Retinal pigment epithelial cell (primary cell): ENCODE results near the gene DUSP8.

Source experiments
- DNase-seq: peaks from one replicate; pipeline ENCODE4 v3.0.0-alpha.2; 2010; ENCODE audit warnings: low read depth
- H3K4me3 ChIP-seq: 2 replicates; pipeline ENCODE4 v1.5.1; 2011; ENCODE audit warnings: mild to moderate bottlenecking, low read length, control low read depth, moderate library complexity
- TF ChIP-seq, protein P1 (sequence below): conservative IDR thresholded peaks from 2 replicates; pipeline ENCODE4 v1.5.1; 2011; ENCODE audit warnings: low read depth, low read length, control low read depth, inconsistent platforms

DUSP8 gene

DNA sequence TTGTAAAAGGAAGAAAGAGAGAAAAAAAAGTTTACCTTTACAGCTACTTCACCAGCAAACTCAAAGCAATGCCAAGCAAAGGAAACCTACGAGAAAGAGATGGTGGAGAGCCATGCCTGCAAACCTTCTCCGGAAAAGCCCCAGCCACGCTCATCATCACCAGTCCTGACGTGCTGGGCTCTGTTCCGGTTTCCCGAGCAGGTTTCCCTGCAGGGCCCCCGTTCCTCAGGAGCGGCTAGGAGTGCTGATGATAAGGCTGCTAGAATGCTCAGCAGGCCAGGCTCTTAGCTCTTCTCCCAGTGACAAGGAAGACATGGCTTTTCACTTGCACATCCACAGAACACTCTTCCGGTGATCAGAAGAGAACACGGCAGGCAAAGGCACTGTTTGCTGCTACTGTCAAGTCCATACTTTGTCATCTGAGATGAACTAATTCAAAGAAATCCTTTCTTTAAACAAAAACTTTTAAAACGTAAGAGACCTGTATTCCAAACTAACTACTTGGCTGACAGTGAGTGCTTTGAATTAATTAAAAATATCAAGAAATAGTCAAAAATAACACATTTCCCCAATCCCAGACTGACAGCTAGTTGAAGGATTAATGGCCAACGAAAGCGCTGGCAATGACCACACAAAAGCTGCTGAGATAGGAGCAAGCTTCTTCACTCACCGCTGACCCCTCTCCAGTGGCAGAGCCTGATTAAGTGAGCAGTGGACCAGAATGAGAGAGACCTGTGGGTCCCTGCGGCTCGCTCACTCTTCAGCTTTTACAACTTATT is 35.8 kb downstream of the DUSP8 start:
- no peak for DNase-seq
- TF ChIP-seq, protein P1, sequence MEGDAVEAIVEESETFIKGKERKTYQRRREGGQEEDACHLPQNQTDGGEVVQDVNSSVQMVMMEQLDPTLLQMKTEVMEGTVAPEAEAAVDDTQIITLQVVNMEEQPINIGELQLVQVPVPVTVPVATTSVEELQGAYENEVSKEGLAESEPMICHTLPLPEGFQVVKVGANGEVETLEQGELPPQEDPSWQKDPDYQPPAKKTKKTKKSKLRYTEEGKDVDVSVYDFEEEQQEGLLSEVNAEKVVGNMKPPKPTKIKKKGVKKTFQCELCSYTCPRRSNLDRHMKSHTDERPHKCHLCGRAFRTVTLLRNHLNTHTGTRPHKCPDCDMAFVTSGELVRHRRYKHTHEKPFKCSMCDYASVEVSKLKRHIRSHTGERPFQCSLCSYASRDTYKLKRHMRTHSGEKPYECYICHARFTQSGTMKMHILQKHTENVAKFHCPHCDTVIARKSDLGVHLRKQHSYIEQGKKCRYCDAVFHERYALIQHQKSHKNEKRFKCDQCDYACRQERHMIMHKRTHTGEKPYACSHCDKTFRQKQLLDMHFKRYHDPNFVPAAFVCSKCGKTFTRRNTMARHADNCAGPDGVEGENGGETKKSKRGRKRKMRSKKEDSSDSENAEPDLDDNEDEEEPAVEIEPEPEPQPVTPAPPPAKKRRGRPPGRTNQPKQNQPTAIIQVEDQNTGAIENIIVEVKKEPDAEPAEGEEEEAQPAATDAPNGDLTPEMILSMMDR, result no peak
- no peak overlapping the region for H3K4me3 ChIP-seq

DNA sequence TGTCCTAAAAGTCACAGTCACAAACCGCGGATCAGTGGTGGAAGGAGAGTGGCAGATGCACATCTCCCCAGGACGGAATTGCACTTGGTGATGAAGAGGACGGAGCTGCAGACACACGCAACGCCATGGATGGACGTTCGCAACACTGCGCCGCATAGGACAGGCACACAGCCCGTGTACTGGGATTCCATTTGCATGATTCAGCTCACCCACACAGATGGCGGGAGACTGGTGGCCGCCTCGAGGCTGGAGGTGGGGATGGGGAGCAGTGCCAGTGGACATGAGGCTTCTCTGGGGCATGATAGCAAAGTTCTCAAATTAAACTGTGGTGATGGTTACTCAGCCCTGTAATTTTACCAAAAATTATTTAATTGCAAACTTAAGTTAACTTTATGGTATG is 37.4 kb downstream of the DUSP8 start:
- no peak overlapping the region for H3K4me3 ChIP-seq
- TF ChIP-seq, protein P1, result no peak
- no peak for DNase-seq

DNA sequence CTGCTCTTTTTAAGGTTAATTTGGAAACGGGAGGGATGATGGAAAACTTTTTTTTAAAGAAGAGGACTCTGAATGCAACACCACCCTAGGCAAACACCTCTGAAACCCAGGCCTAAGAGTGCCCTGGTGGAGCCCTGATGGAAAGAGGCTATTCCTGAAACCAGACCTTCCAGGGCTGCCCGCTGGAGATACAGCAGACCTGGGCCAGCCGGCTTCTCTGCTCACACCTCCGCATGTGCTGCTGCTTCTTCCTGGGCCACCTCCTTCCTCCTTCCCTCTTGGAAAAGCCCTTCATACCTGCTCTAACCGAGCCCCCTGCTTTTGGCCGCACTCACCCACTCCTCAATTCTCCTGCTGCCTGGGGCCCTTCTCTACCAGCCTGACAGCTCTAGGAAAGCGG is 37.9 kb downstream of the DUSP8 start:
- H3K4me3 ChIP-seq, result no peak overlapping the region
- TF ChIP-seq, protein P1, result no peak
- DNase-seq, result no peak

DNA sequence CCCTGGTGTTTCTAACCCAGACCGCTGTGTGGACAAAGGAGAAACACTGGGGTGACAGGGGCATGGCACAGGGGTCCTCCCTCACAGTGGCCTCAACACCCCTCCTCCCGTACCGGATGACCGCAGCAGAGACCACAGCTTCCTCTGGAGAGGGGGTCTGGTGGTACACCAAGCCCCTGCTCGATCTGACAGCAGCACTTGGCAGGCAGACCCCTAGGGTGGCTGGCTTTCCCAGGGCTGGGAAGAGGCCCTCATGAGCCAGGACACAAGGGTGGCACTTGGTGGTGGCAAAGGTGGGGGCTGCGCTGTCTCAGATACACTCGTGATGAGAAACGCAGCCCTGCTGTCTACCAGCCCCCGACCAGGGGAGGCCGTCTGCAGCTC is 38.7 kb downstream of the DUSP8 start:
- TF ChIP-seq, protein P1, result no peak
- no peak for DNase-seq
- H3K4me3 ChIP-seq, result no peak overlapping the region

DNA sequence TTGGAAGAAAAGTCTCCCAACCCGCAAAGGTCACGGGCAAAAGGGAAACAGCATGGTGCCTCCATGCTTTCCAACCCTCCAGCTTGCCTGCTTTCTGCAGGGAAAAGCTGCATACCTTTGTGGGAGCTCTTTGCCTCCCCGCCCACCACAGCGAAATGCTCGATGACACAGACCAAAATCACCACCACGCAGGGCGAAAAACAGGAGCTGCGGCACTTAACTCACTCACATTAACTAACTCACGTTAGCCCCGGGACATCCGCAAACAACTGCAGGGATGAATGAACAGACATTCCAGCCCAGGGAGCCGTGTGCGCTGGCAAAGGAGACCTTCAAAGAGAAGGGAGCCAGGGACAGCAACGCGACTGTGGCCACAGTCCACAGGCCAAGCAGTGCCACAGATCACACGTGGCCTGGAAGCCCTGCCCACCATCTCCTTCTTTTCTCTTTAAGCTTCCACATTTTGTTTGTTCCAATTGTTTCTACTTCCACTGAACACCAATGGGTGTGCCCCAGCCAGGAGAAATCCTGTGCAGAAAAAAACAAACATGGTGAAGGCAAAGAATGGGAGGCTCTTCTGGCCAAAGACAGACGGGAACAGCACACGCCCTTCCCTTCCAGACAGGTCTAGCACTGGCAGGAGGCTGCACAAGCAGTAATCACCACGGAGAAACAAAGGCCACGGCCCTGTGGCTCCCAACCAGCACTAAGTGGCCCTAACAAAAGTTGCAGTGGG is 39.3 kb downstream of the DUSP8 start:
- DNase-seq, result no peak
- H3K4me3 ChIP-seq, result no peak overlapping the region
- TF ChIP-seq, protein P1, result no peak

DNA sequence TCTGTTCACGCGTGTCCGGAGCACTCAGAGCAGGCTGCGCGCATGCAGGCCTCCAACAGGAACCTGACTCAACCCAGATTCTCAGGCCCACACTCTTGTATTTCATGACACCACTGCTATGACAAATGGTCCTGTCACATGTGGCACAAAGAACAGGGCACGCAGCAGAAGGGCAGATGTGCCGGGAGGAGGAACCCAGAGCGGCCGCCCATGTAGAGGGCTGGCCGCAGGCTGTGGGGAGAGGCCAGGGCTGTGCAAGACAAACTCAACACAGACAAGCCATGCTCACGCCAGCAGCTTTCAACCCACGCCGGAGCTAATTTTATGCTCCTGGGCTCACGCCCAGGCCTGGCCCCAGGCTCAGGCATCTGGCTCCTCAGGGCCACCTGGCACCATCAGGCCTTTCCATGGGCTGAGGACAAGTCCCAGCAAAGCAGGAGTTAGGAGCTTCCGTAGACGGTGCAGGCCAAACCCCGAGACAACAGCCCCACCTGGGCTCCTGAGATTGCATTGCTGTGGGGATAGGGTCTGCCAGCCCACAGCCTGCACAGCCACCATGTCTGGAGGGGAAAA is 40.0 kb downstream of the DUSP8 start:
- TF ChIP-seq, protein P1, result no peak
- no peak overlapping the region for H3K4me3 ChIP-seq
- DNase-seq, result no peak
